ENCODE measurements around the gene PRPF4. TPM values are rescaled to one million over a fixed set of nuclear protein-coding genes. Genes with fewer than 3 reads are reported as not detected.

PRPF4 gene
- total RNA-seq, 2 experiments from 2014 or later, result 27.4 to 39.9 TPM

GRCh38 chr9:113316030-113316429 is 40.6 kb downstream of the PRPF4 start:
- no TSS peak for BruUV-seq (replicated peaks)
- Histone ChIP-seq H3K79me2 (ENCODE audit: insufficient read depth, low read depth, low read length) (no peaks in the 10 kb centered on the region), H3K9me2 (ENCODE audit: insufficient read depth, low read length) (no peaks in the 10 kb centered on the region), H4K20me1 (ENCODE audit: insufficient read depth, low read length) (no peaks in the 10 kb centered on the region), H3K4me2 (ENCODE audit: low read length) (no peak overlapping the region), H3K4me1 (ENCODE audit: insufficient read depth, low read length, poor library complexity, severe bottlenecking) (no peaks in the 10 kb centered on the region), H3K9me3 (ENCODE audit: low read length) (no peaks in the 10 kb centered on the region), H3K4me3 (ENCODE audit: low read depth, low read length, poor library complexity, severe bottlenecking) (no peak overlapping the region), H3K36me3 (ENCODE audit: insufficient read depth, low read length) (no peaks in the 10 kb centered on the region), H3K27ac (ENCODE audit: low read depth, low read length, poor library complexity, severe bottlenecking) (no peak overlapping the region), H2AFZ (ENCODE audit: low read length) (no peak overlapping the region)
- DNase-seq (ENCODE audit: low spot score), result no peak
- ChIA-PET POLR2A (interaction anchor here (0.7 kb wide), 1 partner anchor 1214 kb away, joined by 3 read pairs; no protein-coding TSS in a partner anchor), CTCF (ENCODE audit: unreplicated experiment) (no interaction called here)
- TF ChIP-seq, protein P1, sequence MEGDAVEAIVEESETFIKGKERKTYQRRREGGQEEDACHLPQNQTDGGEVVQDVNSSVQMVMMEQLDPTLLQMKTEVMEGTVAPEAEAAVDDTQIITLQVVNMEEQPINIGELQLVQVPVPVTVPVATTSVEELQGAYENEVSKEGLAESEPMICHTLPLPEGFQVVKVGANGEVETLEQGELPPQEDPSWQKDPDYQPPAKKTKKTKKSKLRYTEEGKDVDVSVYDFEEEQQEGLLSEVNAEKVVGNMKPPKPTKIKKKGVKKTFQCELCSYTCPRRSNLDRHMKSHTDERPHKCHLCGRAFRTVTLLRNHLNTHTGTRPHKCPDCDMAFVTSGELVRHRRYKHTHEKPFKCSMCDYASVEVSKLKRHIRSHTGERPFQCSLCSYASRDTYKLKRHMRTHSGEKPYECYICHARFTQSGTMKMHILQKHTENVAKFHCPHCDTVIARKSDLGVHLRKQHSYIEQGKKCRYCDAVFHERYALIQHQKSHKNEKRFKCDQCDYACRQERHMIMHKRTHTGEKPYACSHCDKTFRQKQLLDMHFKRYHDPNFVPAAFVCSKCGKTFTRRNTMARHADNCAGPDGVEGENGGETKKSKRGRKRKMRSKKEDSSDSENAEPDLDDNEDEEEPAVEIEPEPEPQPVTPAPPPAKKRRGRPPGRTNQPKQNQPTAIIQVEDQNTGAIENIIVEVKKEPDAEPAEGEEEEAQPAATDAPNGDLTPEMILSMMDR (conservative IDR thresholded peaks at IDR 0.05; ENCODE audit: low read length), result no peak
- TF ChIP-seq EZH2phosphoT487 (IDR thresholded peaks at IDR 0.05; ENCODE audit: borderline replicate concordance, low read depth, low read length), result no peak
- intact Hi-C loops (cut with micrococcal nuclease; ENCODE audit: unreplicated experiment), result no loop called here

DNA sequence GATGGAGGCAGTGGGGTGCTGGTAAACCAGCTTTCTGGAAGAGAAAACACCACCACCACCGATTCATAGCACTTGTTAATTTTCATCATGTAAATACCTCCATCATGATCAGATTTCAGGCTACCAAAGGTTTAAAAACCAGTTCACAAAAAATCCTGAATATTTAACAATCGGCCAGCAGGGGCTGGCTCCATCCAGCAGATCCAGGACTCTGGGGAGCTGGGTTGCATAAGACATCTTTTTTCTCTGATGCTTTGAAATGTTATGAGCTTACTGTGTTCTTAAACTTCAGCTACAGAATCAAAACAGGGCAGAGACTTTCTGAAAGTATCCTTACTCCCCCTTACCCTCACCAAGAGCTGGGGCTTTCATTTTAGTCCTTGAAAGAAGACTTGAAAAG is 42.3 kb downstream of the PRPF4 start:
- H3K27ac ChIP-seq (ENCODE audit: low read depth, low read length, poor library complexity, severe bottlenecking), result no peak overlapping the region
- no peak overlapping the region for H3K4me3 ChIP-seq (ENCODE audit: low read depth, low read length, poor library complexity, severe bottlenecking)
- no peaks in the 10 kb centered on the region for H3K4me1 ChIP-seq (ENCODE audit: insufficient read depth, low read length, poor library complexity, severe bottlenecking)
- no peaks in the 10 kb centered on the region for H4K20me1 ChIP-seq (ENCODE audit: insufficient read depth, low read length)
- intact Hi-C loops (cut with micrococcal nuclease; ENCODE audit: unreplicated experiment), result no loop called here
- H3K4me2 ChIP-seq (ENCODE audit: low read length), result no peak overlapping the region
- BruUV-seq (replicated peaks), result no TSS peak
- TF ChIP-seq, protein P1 (conservative IDR thresholded peaks at IDR 0.05; ENCODE audit: low read length), result no peak
- TF ChIP-seq EZH2phosphoT487 (IDR thresholded peaks at IDR 0.05; ENCODE audit: borderline replicate concordance, low read depth, low read length), result no peak
- CTCF ChIA-PET (ENCODE audit: unreplicated experiment), result no interaction called here
- H3K9me2 ChIP-seq (ENCODE audit: insufficient read depth, low read length), result no peaks in the 10 kb centered on the region
- POLR2A ChIA-PET, result interaction anchor here (1.0 kb wide), 1 partner anchor 88 kb away, joined by 3 read pairs; no protein-coding TSS in a partner anchor
- no peaks in the 10 kb centered on the region for H3K9me3 ChIP-seq (ENCODE audit: low read length)
- H3K36me3 ChIP-seq (ENCODE audit: insufficient read depth, low read length), result no peaks in the 10 kb centered on the region
- H3K79me2 ChIP-seq (ENCODE audit: insufficient read depth, low read depth, low read length), result no peaks in the 10 kb centered on the region
- H2AFZ ChIP-seq (ENCODE audit: low read length), result no peak overlapping the region
- no peak for DNase-seq (ENCODE audit: low spot score)

- Histone ChIP-seq H3K9me3 (ENCODE audit: low read length) (no peaks in the 10 kb centered on the region), H3K79me2 (ENCODE audit: insufficient read depth, low read depth, low read length) (no peaks in the 10 kb centered on the region), H2AFZ (ENCODE audit: low read length) (no peak overlapping the region), H4K20me1 (ENCODE audit: insufficient read depth, low read length) (no peaks in the 10 kb centered on the region), H3K9me2 (ENCODE audit: insufficient read depth, low read length) (no peaks in the 10 kb centered on the region), H3K4me2 (ENCODE audit: low read length) (no peak overlapping the region), H3K4me1 (ENCODE audit: insufficient read depth, low read length, poor library complexity, severe bottlenecking) (no peaks in the 10 kb centered on the region), H3K36me3 (ENCODE audit: insufficient read depth, low read length) (no peaks in the 10 kb centered on the region), H3K27ac (ENCODE audit: low read depth, low read length, poor library complexity, severe bottlenecking) (no peak overlapping the region), H3K4me3 (ENCODE audit: low read depth, low read length, poor library complexity, severe bottlenecking) (no peak overlapping the region)
- ChIA-PET POLR2A (interaction anchor here (0.5 to 1.1 kb wide), 3 partner anchors 32 to 1605 kb away, joined by 3 to 5 read pairs (median 4); no protein-coding TSS in a partner anchor), CTCF (ENCODE audit: unreplicated experiment) (no interaction called here)
- no peak for DNase-seq (ENCODE audit: low spot score)
- no peak for TF ChIP-seq EZH2phosphoT487 (IDR thresholded peaks at IDR 0.05; ENCODE audit: borderline replicate concordance, low read depth, low read length)
- TF ChIP-seq, protein P1 (conservative IDR thresholded peaks at IDR 0.05; ENCODE audit: low read length), result no peak
- no TSS peak for BruUV-seq (replicated peaks)
- intact Hi-C loops (cut with micrococcal nuclease; ENCODE audit: unreplicated experiment), result no loop called here
These were observed 43.6 kb downstream of the PRPF4 start for GRCh38 chr9:113319054-113319453.

Data from OCI-LY7 (cell line).